Fibroblast of the aortic adventitia (primary cell): ENCODE measurements around the gene FOXK1. TPM values are rescaled to one million over a fixed set of nuclear protein-coding genes. Genes with fewer than 3 reads are reported as not detected.

ENCODE experiments used
- DNase-seq: peaks from one replicate; pipeline ENCODE4 v3.0.0-alpha.2; 2010; ENCODE audit warnings: low read depth
- H3K4me3 ChIP-seq: 2 replicates; pipeline ENCODE4 v1.5.1; 2011; ENCODE audit warnings: low read depth, mild to moderate bottlenecking, control low read depth, low read length, moderate library complexity
- total RNA-seq: library from RNA; depleted of rRNA; stranded (reverse); fragments of >200 nt; gene quantifications from 2 replicates; pipeline ENCODE4 v1.2.3, GENCODE V29; 2012; ENCODE audit warnings: low replicate concordance
- TF ChIP-seq, protein P1 (sequence below): IDR thresholded peaks from 2 replicates; pipeline ENCODE4 v1.5.1; 2011; ENCODE audit warnings: mild to moderate bottlenecking, low read length, control low read depth, inconsistent platforms; ENCODE audit not compliant: insufficient read depth

FOXK1 gene
- total RNA-seq, 1 donor: 27.8 TPM

DNA sequence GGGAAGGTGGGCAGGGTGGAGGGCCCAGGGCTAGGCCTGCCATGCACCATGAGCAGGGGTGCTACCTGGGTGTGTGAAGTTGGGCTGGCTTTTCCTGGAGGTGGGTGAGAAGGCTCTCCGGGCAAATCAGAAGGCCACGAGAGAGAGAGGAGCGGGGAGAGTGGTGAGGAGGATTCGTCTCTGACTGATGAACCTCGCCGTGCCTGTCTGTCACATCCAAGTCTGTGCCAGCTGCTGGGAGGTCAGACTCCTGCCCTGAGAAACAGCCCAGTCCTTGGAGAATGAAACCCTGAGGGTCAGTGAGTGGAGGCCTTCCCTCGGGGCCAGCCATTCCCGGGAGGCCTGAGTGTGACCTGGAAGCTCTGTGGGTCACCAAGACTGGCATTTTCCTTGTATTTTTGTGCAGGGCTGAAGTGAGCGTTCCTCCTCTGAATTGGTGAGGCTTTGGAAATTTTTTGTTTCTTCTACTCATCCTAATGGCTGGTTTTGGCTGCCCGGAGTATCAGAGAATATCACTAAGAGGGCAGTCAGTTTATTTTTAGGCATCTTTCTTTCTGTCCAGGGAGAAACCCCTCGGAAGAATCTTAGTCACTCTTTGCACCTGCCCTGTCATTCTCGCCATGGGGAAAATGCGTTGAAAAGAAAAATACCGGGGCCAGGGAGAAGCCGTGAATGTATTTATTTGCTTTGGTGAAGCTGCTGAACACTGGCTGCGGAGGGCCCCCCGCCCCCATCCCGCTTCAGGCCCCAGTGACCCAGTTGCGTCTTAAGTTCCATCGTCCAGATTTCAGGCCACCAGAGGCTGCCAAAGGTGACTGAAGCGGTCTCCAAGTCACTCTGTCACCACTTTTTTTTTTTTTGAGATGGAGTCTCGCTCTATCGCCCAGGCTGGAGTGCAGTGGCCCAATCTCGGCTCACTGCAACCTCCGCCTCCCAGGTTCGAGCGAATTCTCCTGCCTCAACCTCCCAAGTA lies 86.8 kb downstream of the FOXK1 start:
- DNase-seq: no peak
- TF ChIP-seq, protein P1, sequence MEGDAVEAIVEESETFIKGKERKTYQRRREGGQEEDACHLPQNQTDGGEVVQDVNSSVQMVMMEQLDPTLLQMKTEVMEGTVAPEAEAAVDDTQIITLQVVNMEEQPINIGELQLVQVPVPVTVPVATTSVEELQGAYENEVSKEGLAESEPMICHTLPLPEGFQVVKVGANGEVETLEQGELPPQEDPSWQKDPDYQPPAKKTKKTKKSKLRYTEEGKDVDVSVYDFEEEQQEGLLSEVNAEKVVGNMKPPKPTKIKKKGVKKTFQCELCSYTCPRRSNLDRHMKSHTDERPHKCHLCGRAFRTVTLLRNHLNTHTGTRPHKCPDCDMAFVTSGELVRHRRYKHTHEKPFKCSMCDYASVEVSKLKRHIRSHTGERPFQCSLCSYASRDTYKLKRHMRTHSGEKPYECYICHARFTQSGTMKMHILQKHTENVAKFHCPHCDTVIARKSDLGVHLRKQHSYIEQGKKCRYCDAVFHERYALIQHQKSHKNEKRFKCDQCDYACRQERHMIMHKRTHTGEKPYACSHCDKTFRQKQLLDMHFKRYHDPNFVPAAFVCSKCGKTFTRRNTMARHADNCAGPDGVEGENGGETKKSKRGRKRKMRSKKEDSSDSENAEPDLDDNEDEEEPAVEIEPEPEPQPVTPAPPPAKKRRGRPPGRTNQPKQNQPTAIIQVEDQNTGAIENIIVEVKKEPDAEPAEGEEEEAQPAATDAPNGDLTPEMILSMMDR: no peak
- no peak overlapping the region for H3K4me3 ChIP-seq

DNA sequence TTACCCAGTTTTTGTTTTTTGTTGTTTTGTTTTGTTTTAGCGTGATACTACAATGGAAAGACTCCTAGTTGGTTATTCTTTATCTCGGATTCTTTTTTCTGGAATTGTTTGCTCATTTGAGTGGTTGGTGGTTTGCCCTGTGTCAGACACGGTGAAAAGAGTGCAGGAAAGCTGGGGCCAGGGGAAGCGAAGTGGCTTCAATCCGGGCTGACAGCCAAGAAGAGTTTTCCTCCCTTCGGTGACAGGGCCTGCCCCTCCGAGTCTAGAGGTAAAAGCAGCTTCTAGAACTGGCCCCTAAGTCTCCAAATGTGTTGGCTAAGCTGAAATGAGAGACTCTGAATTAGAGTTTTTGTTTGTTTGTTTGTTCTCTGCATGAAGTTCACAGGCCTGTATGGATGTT lies 87.7 kb downstream of the FOXK1 start:
- no peak for DNase-seq
- H3K4me3 ChIP-seq: no peak overlapping the region
- TF ChIP-seq, protein P1: no peak

DNA sequence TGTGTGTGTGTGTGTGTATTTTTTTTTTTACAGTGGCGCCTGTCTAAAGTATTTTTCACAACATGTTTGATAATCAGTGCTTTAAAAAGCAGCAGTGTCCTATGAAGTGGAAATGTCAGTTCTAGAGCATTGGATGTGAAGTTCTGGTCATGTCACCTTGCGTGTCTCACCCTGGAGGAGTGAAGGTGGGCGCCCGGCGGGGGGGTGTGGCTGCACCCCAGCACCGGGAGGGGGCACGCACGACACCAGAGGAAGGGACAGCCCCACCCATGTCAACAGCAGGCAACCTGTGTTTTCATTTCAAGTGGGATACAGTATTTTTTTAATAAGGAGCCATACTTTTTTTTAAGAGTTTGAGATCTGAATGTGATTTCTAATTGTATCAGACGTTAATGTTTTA lies 88.8 kb downstream of the FOXK1 start:
- no peak overlapping the region for H3K4me3 ChIP-seq
- no peak for DNase-seq
- TF ChIP-seq, protein P1: no peak

DNA sequence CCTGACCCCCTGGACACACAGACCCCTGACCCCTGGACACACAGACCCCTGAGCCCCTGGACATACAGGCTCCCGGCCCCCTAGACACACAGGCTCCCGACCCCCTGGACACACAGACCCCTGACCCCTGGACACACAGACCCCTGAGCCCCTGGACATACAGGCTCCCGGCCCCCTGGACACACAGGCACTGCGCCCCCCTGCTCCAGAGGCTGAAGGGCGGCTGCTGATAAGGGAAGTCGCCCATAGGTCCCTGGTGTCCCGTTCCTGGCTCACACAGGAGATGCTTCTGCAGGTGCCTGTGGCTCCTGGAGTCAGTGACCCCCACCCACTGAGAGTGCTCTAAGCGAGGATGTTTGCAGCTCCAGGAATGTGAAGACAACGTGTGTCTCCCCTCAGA lies 89.6 kb downstream of the FOXK1 start:
- TF ChIP-seq, protein P1: no peak
- no peak for DNase-seq
- H3K4me3 ChIP-seq: no peak overlapping the region

DNA sequence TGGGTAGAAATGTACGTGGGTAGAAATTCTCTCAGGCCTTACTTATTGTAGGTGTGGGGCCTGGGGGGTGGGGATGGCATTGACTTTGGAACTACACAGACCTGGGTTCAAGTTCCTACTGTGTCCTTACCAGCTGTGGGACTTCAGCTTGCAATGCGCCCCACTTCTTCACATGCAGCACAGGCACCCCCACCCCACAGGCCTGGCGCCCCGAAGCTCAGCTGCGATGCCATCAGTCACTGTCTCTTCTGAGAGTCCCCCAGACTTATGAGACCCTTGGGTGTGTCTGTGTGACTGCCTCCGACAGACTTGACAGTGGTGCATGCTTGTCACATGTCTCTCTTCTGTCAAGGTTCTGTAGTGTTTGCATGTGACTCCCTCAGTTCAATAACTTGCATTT lies 90.2 kb downstream of the FOXK1 start:
- no peak overlapping the region for H3K4me3 ChIP-seq
- TF ChIP-seq, protein P1: no peak
- no peak for DNase-seq

DNA sequence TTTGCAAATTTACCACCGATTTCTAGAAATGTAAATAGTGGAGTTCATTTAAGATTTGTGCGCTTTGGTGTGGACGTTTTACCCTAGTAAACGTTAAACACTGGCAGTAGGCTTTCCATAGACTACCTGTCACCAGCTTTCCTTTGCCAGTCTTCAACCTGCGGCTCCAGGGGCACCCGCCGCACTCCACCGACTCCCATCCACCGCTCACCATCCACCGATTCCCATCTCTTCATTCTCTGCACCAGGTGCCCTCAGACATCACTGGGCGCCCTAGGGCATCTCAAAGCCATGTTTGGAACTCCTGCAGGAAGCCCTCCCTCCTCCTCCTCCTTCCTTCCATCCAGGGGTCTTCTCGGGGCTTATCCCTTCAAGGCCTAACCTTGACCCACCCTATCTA lies 91.9 kb downstream of the FOXK1 start:
- TF ChIP-seq, protein P1: no peak
- H3K4me3 ChIP-seq: no peak overlapping the region

More for the DNA sequence above, 91.9 kb downstream of the FOXK1 start:
- no peak for DNase-seq
